ENCODE measurements around the gene WDR62. TPM values are rescaled to one million over a fixed set of nuclear protein-coding genes. Genes with fewer than 3 reads are reported as not detected.

Gene WDR62
- total and polyA plus RNA-seq, 2 of the 8 experiments (the other 6 are each of a cell fraction or from before 2014, with no cell fraction given): 28.2 to 39.5 TPM

DNA sequence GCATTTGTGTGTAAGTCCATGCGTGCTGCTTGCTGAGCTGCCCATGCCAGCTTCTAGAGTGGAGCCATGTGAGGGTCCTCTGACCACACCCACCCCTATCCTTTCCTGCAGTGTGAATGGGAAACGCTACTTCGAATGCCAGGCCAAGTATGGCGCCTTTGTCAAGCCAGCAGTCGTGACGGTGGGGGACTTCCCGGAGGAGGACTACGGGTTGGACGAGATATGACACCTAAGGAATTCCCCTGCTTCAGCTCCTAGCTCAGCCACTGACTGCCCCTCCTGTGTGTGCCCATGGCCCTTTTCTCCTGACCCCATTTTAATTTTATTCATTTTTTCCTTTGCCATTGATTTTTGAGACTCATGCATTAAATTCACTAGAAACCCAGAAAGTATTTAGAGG lies 70.9 kb downstream of the WDR62 start:
- no peak overlapping the region for H4K5ac ChIP-seq (ENCODE audit: insufficient read length, low read depth, low read length)
- H3K23me2 ChIP-seq (ENCODE audit: low read depth, low read length): no peaks in the 10 kb centered on the region; the same call in 1 of the 2 replicates
- H3K18ac ChIP-seq (ENCODE audit: extremely low read depth, low read length): no peak overlapping the region
- POLR2A ChIA-PET (ENCODE audit: partially characterized antibody): interaction anchor here (1.1 to 5.0 kb wide), 4 partner anchors 10 to 58 kb away, joined by 3 to 27 read pairs (median 4); partner anchors contain the start of genes CAPNS1, POLR2I and TBCB
- no peak overlapping the region for H4K8ac ChIP-seq (ENCODE audit: extremely low read depth, insufficient read depth, low read length)
- no peaks in the 10 kb centered on the region for H3K27me3 ChIP-seq (replicated peaks in 1 of 4; ENCODE audit: control insufficient read depth in 3 of 4, extremely low read depth in 1 of 4, insufficient read depth in 3 of 4, low read length in 3 of 4)
- no peak overlapping the region for H3K56ac ChIP-seq (replicated peaks; ENCODE audit: insufficient read length, low read depth, low read length)
- no peak overlapping the region for H2AK5ac ChIP-seq (ENCODE audit: low read depth, low read length)
- CTCF ChIA-PET (ENCODE audit: partially characterized antibody): interaction anchor here (1.3 to 9.1 kb wide), 3 partner anchors 12 to 867 kb away, joined by 5 to 157 read pairs (median 5); no protein-coding TSS in a partner anchor
- H3K9me3 ChIP-seq (ENCODE audit: insufficient read depth in 2 of 2, low read depth in 1 of 2, low read length in 1 of 2): no peaks in the 10 kb centered on the region
- H3K79me1 ChIP-seq (ENCODE audit: low read depth, low read length): no peaks in the 10 kb centered on the region
- H4K91ac ChIP-seq (replicated peaks; ENCODE audit: insufficient read length, low read length): no peak overlapping the region
- H3K9ac ChIP-seq (replicated peaks in 1 of 4; ENCODE audit: extremely low read depth in 1 of 4, low read depth in 3 of 4, low read length in 3 of 4): no peak overlapping the region
- no peak overlapping the region for H3K4me3 ChIP-seq (ENCODE audit: extremely low read depth in 1 of 4, insufficient read depth in 2 of 4, low read depth in 3 of 4, low read length in 4 of 4)
- no peak overlapping the region for H3K4ac ChIP-seq (replicated peaks; ENCODE audit: insufficient read length, low read depth, low read length)
- DNase-seq (ENCODE audit: low read depth in 1 of 2, low spot score in 2 of 2) (no peak), FAIRE-seq (no peak)
- no peak overlapping the region for H3K27ac ChIP-seq (ENCODE audit: low read depth, low read length)
- no peak overlapping the region for H2BK15ac ChIP-seq (ENCODE audit: low read length)
- peaks cover 0 to 2% of the 10 kb centered on the region in 2 experiments for H4K20me1 ChIP-seq (replicated peaks in 1 of 2; ENCODE audit: control insufficient read depth in 1 of 2, insufficient read depth in 2 of 2, low read length in 2 of 2)
- no peak overlapping the region for H3K4me2 ChIP-seq (ENCODE audit: insufficient read depth in 1 of 2, low read depth in 2 of 2, low read length in 2 of 2)
- H2AFZ ChIP-seq (ENCODE audit: low read length): no peak overlapping the region
- H2BK5ac ChIP-seq (ENCODE audit: low read depth, low read length): no peak overlapping the region
- H3K14ac ChIP-seq (ENCODE audit: insufficient read length): no peak overlapping the region
- WGBS, 2 experiments (ENCODE audit: extremely low coverage in 1 of 2, insufficient coverage in 1 of 2, insufficient read length in 1 of 2, insufficient replicate concordance in 2 of 2, low coverage in 1 of 2, low lambda C conversion rate in 2 of 2, missing lambda C conversion rate in 1 of 2): 91% methylated on average over 9 of the region's 9 CpGs; no CpG with 5 or more reads in 1 of the 2 experiments
- TF ChIP-seq SIN3A (conservative IDR thresholded peaks at IDR 0.05 in 1 of 2, IDR thresholded peaks at IDR 0.05 in 1 of 2; ENCODE audit: low read depth in 1 of 2, low read length in 2 of 2): no peak
- no peak for TF ChIP-seq TEAD4 (IDR thresholded peaks at IDR 0.05; ENCODE audit: low read depth, low read length)
- no peaks in the 10 kb centered on the region for H3K79me2 ChIP-seq (ENCODE audit: control insufficient read depth in 1 of 2, insufficient read depth in 2 of 2, low read length in 2 of 2)
- H2BK12ac ChIP-seq (ENCODE audit: low read depth, low read length): no peak overlapping the region
- no peak overlapping the region for H3K23ac ChIP-seq (ENCODE audit: insufficient read length)
- peaks cover 8 to 21% (median 17%) of the 10 kb centered on the region in 4 experiments; a peak in 7 of 8 replicates for H3K36me3 ChIP-seq (ENCODE audit: control insufficient read depth in 2 of 4, insufficient read depth in 4 of 4, low read length in 3 of 4)
- 0 out of 7 replicates have a peak, but pooled peaks cover 0 to 1% (median 0%) of the 10 kb centered on the region in 4 experiments for H3K4me1 ChIP-seq (replicated peaks in 1 of 4; ENCODE audit: control insufficient read depth in 3 of 4, insufficient read depth in 4 of 4, low read length in 3 of 4)
- no peak overlapping the region for H2BK20ac ChIP-seq (ENCODE audit: low read length)
- H2BK120ac ChIP-seq (replicated peaks; ENCODE audit: low read depth, low read length): no peak overlapping the region
